Stimulated activated CD4-positive, alpha-beta T cell treated with anti-CD3 and anti-CD28 coated beads, Interleukin-1b, Interleukin-23, amount 100 ng/mL, for 4 hours (primary cell): ENCODE data around the gene AMD1.
A peak's percentile ranks its signal among the peaks of the same experiment; 100 is the strongest.

Source experiments
- DNase-seq, 2 donors: peaks; one replicate each; pipeline ENCODE4 v3.0.0-alpha.2; 2020; ENCODE audit warnings: low read depth in 2 of 2

The AMD1 gene

DNA sequence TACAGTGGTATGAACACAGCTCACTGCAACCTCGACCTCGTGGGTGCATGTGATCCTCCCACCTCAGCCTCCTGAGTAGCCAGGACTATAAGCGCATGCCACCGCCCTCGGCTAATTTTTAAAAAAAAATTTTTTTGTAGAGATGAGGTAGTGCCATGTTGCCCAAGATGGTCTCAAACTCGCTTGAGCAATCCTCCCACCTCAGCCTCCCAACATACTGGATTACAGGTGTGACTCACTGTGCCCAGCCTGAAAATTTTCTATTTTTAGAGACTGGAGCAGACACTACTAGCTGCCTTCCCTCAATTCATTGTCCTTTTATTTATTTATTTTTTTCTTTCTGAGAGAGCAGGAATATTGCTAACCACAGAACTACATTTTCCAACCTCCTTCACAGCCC is 63.6 kb downstream of the AMD1 start:
- no peak for DNase-seq

DNA sequence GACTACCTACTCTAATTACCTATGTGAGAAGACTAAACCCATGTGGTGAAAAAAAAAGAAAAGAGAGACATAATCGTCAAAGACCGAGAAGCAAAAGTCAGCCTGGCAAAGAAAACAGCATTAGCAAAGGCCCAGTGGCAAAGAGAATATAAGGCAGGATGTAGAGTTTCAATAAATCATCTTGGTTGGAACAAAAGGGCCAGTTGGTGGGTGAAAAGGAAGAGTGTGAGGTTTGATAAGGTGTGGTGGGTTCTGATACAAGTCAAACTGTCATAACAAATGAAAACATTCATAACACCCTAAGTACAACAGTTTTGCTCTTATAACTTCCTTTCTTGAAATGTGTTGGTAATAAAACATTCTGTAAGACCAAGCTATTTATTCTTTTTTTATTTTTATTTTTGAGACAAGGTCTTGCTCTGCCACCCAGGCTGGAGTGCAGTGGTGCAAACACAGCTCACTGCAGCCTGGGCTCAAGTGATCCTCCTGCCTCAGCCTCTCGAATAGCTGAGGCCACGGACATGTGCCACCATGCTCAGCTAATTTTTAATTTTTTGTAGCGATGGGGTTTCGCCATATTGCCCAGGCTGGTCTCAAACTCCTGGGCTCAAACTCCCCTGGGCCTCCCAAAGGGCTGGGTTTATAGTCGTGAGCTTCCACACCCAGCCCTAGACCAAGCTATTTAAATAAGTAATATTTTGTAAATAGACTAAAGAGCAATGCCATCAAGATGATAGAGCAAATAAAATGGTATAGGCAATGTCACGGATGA is 65.0 kb downstream of the AMD1 start:
- DNase-seq = no peak

DNA sequence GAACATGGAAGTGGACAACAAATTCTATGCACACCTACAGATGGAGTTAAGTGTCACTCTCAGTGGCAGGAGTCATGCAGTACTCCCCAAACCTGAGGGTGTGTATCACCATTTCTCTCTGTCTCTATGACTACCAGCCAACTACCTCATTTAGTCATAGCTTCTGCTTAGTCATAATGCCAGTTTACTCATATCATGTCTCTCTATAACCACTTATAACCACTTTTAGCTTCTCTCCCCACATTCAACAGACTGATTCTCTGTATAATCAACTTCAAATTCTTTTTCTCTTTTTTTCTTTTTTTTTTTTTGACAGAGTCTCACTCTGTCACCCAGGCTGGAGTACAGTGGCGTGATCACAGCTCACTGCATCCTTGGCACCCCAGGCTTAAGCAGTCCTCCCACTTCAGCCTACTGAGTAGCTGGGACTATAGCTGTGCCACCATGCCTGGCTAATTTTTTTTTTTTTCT is 70.1 kb downstream of the AMD1 start:
- DNase-seq = peak; percentile 11 to 12
